ENCODE results near the gene FXR2. TPM values are rescaled to one million over a fixed set of nuclear protein-coding genes. Genes with fewer than 3 reads are reported as not detected.

The FXR2 gene
- total RNA-seq, 1 experiment from 2014 or later, result 30.9 TPM

- Mint-ChIP-seq H3K27me3 (ENCODE audit: unreplicated experiment) (no peaks in the 10 kb centered on the region), H3K4me1 (ENCODE audit: low read depth, unreplicated experiment) (peaks cover 26% of the 10 kb centered on the region), H3K4me3 (ENCODE audit: low read depth, unreplicated experiment) (no peak overlapping the region), H3K36me3 (ENCODE audit: insufficient read depth, unreplicated experiment) (peaks cover 12% of the 10 kb centered on the region), H3K9me3 (ENCODE audit: low read depth, unreplicated experiment) (no peaks in the 10 kb centered on the region), H3K27ac (ENCODE audit: unreplicated experiment) (no peak overlapping the region)
- BruUV-seq (replicated peaks), result no TSS peak
- intact Hi-C loops (cut with micrococcal nuclease; ENCODE audit: unreplicated experiment), result no loop called here
- TF ChIP-seq CTCF (IDR thresholded peaks at IDR 0.05; ENCODE audit: unreplicated experiment), result no peak
- no peak for DNase-seq
- CTCF ChIA-PET, result no interaction called here
Measured at GRCh38 chr17:7552621-7553051, 62.1 kb downstream of the FXR2 start.

GRCh38 chr17:7551396-7551795, 63.3 kb downstream of the FXR2 start:
- Mint-ChIP-seq H3K9me3 (ENCODE audit: low read depth, unreplicated experiment) (no peaks in the 10 kb centered on the region), H3K27ac (ENCODE audit: unreplicated experiment) (no peak overlapping the region), H3K4me1 (ENCODE audit: low read depth, unreplicated experiment) (peaks cover 24% of the 10 kb centered on the region), H3K27me3 (ENCODE audit: unreplicated experiment) (no peaks in the 10 kb centered on the region), H3K36me3 (ENCODE audit: insufficient read depth, unreplicated experiment) (peaks cover 6% of the 10 kb centered on the region), H3K4me3 (ENCODE audit: low read depth, unreplicated experiment) (no peak overlapping the region)
- BruUV-seq (replicated peaks), result no TSS peak
- TF ChIP-seq CTCF (IDR thresholded peaks at IDR 0.05; ENCODE audit: unreplicated experiment), result no peak
- DNase-seq, result no peak
- CTCF ChIA-PET, result no interaction called here
- intact Hi-C loops (cut with micrococcal nuclease; ENCODE audit: unreplicated experiment), result no loop called here

GRCh38 chr17:7550344-7550743, 64.4 kb downstream of the FXR2 start:
- no peak overlapping the region for H3K4me3 Mint-ChIP-seq (ENCODE audit: low read depth, unreplicated experiment)
- no peak overlapping the region for H3K27ac Mint-ChIP-seq (ENCODE audit: unreplicated experiment)
- TF ChIP-seq CTCF (IDR thresholded peaks at IDR 0.05; ENCODE audit: unreplicated experiment), result no peak
- CTCF ChIA-PET, result no interaction called here
- no peak for DNase-seq
- intact Hi-C loops (cut with micrococcal nuclease; ENCODE audit: unreplicated experiment), result no loop called here
- no TSS peak for BruUV-seq (replicated peaks)
- no peaks in the 10 kb centered on the region for H3K9me3 Mint-ChIP-seq (ENCODE audit: low read depth, unreplicated experiment)
- no peaks in the 10 kb centered on the region for H3K27me3 Mint-ChIP-seq (ENCODE audit: unreplicated experiment)
- H3K4me1 Mint-ChIP-seq (ENCODE audit: low read depth, unreplicated experiment), result peaks cover 19% of the 10 kb centered on the region
- H3K36me3 Mint-ChIP-seq (ENCODE audit: insufficient read depth, unreplicated experiment), result peaks cover 6% of the 10 kb centered on the region

GRCh38 chr17:7549401-7550055, 65.2 kb downstream of the FXR2 start:
- no peak for DNase-seq
- intact Hi-C loops (cut with micrococcal nuclease; ENCODE audit: unreplicated experiment), result no loop called here
- CTCF ChIA-PET, result interaction anchor here (1.5 kb wide), 1 partner anchor 8 kb away, joined by 4 read pairs; no protein-coding TSS in a partner anchor
- Mint-ChIP-seq H3K36me3 (ENCODE audit: insufficient read depth, unreplicated experiment) (peaks cover 6% of the 10 kb centered on the region), H3K9me3 (ENCODE audit: low read depth, unreplicated experiment) (no peaks in the 10 kb centered on the region), H3K4me1 (ENCODE audit: low read depth, unreplicated experiment) (peaks cover 16% of the 10 kb centered on the region), H3K27me3 (ENCODE audit: unreplicated experiment) (no peaks in the 10 kb centered on the region), H3K27ac (ENCODE audit: unreplicated experiment) (no peak overlapping the region), H3K4me3 (ENCODE audit: low read depth, unreplicated experiment) (peak overlapping the region; percentile 71)
- no peak for TF ChIP-seq CTCF (IDR thresholded peaks at IDR 0.05; ENCODE audit: unreplicated experiment)
- BruUV-seq (replicated peaks), result no TSS peak
